ENCODE data around the gene CIB4.

The CIB4 gene

GRCh38 chr2:26542676-26543505, 98.3 kb downstream of the CIB4 start:
- H3K36me3 ChIP-seq (ENCODE audit: control insufficient read depth in 2 of 2, insufficient read depth in 2 of 2, low read length in 2 of 2): no peaks in the 10 kb centered on the region
- no peaks in the 10 kb centered on the region for H3K9me3 ChIP-seq (ENCODE audit: control insufficient read depth in 2 of 2, low read length in 2 of 2)
- H3K27me3 ChIP-seq (ENCODE audit: control insufficient read depth in 1 of 2, insufficient read depth in 2 of 2, low read length in 2 of 2): peaks cover 0 to 6% of the 10 kb centered on the region in 2 donors
- no peak overlapping the region for H3K4me3 ChIP-seq (ENCODE audit: low read length in 2 of 2)
- H3K27ac ChIP-seq (ENCODE audit: low read length): no peak overlapping the region
- H3K9ac ChIP-seq (ENCODE audit: low read length in 2 of 2): no peak overlapping the region
- H3K4me1 ChIP-seq (ENCODE audit: control insufficient read depth, insufficient read depth, low read length): no peaks in the 10 kb centered on the region

GRCh38 chr2:26542194-26542455, 99.0 kb downstream of the CIB4 start:
- Histone ChIP-seq H3K4me1 (ENCODE audit: control insufficient read depth, insufficient read depth, low read length) (no peaks in the 10 kb centered on the region), H3K9me3 (ENCODE audit: control insufficient read depth in 2 of 2, low read length in 2 of 2) (no peaks in the 10 kb centered on the region), H3K36me3 (ENCODE audit: control insufficient read depth in 2 of 2, insufficient read depth in 2 of 2, low read length in 2 of 2) (no peaks in the 10 kb centered on the region), H3K27me3 (ENCODE audit: control insufficient read depth in 1 of 2, insufficient read depth in 2 of 2, low read length in 2 of 2) (peaks cover 0 to 6% of the 10 kb centered on the region in 2 donors), H3K27ac (ENCODE audit: low read length) (no peak overlapping the region), H3K9ac (ENCODE audit: low read length in 2 of 2) (no peak overlapping the region), H3K4me3 (ENCODE audit: low read length in 2 of 2) (no peak overlapping the region)

GRCh38 chr2:26541401-26542193, 99.6 kb downstream of the CIB4 start:
- Histone ChIP-seq H3K9ac (ENCODE audit: low read length in 2 of 2) (no peak overlapping the region), H3K4me3 (ENCODE audit: low read length in 2 of 2) (no peak overlapping the region), H3K9me3 (ENCODE audit: control insufficient read depth in 2 of 2, low read length in 2 of 2) (no peaks in the 10 kb centered on the region), H3K36me3 (ENCODE audit: control insufficient read depth in 2 of 2, insufficient read depth in 2 of 2, low read length in 2 of 2) (no peaks in the 10 kb centered on the region), H3K4me1 (ENCODE audit: control insufficient read depth, insufficient read depth, low read length) (no peaks in the 10 kb centered on the region), H3K27ac (ENCODE audit: low read length) (no peak overlapping the region), H3K27me3 (ENCODE audit: control insufficient read depth in 1 of 2, insufficient read depth in 2 of 2, low read length in 2 of 2) (peaks cover 0 to 6% of the 10 kb centered on the region in 2 donors)

GRCh38 chr2:26540961-26541360, 100.2 kb downstream of the CIB4 start:
- no peaks in the 10 kb centered on the region for H3K9me3 ChIP-seq (ENCODE audit: control insufficient read depth in 2 of 2, low read length in 2 of 2)
- no peak overlapping the region for H3K9ac ChIP-seq (ENCODE audit: low read length in 2 of 2)
- no peaks in the 10 kb centered on the region for H3K36me3 ChIP-seq (ENCODE audit: control insufficient read depth in 2 of 2, insufficient read depth in 2 of 2, low read length in 2 of 2)
- no peak overlapping the region for H3K4me3 ChIP-seq (ENCODE audit: low read length in 2 of 2)
- no peaks in the 10 kb centered on the region for H3K4me1 ChIP-seq (ENCODE audit: control insufficient read depth, insufficient read depth, low read length)
- peaks cover 0 to 6% of the 10 kb centered on the region in 2 donors for H3K27me3 ChIP-seq (ENCODE audit: control insufficient read depth in 1 of 2, insufficient read depth in 2 of 2, low read length in 2 of 2)
- no peak overlapping the region for H3K27ac ChIP-seq (ENCODE audit: low read length)

- Histone ChIP-seq H3K27me3 (ENCODE audit: control insufficient read depth in 1 of 2, insufficient read depth in 2 of 2, low read length in 2 of 2) (peaks cover 2 to 6% of the 10 kb centered on the region in 2 donors), H3K9me3 (ENCODE audit: control insufficient read depth in 2 of 2, low read length in 2 of 2) (no peaks in the 10 kb centered on the region), H3K27ac (ENCODE audit: low read length) (no peak overlapping the region), H3K36me3 (ENCODE audit: control insufficient read depth in 2 of 2, insufficient read depth in 2 of 2, low read length in 2 of 2) (no peaks in the 10 kb centered on the region), H3K4me3 (ENCODE audit: low read length in 2 of 2) (no peak overlapping the region), H3K4me1 (ENCODE audit: control insufficient read depth, insufficient read depth, low read length) (no peaks in the 10 kb centered on the region), H3K9ac (ENCODE audit: low read length in 2 of 2) (no peak overlapping the region)
Observed at GRCh38 chr2:26540306-26540705, 100.9 kb downstream of the CIB4 start.

- Histone ChIP-seq H3K36me3 (ENCODE audit: control insufficient read depth in 2 of 2, insufficient read depth in 2 of 2, low read length in 2 of 2) (no peaks in the 10 kb centered on the region), H3K9ac (ENCODE audit: low read length in 2 of 2) (no peak overlapping the region), H3K27ac (ENCODE audit: low read length) (no peak overlapping the region), H3K27me3 (ENCODE audit: control insufficient read depth in 1 of 2, insufficient read depth in 2 of 2, low read length in 2 of 2) (peaks cover 3 to 7% of the 10 kb centered on the region in 2 donors), H3K4me3 (ENCODE audit: low read length in 2 of 2) (no peak overlapping the region), H3K9me3 (ENCODE audit: control insufficient read depth in 2 of 2, low read length in 2 of 2) (no peaks in the 10 kb centered on the region), H3K4me1 (ENCODE audit: control insufficient read depth, insufficient read depth, low read length) (no peaks in the 10 kb centered on the region)
Observed at GRCh38 chr2:26537826-26538475, 103.2 kb downstream of the CIB4 start.

GRCh38 chr2:26537069-26537825, 103.9 kb downstream of the CIB4 start:
- H3K36me3 ChIP-seq (ENCODE audit: control insufficient read depth in 2 of 2, insufficient read depth in 2 of 2, low read length in 2 of 2): no peaks in the 10 kb centered on the region
- H3K9me3 ChIP-seq (ENCODE audit: control insufficient read depth in 2 of 2, low read length in 2 of 2): no peaks in the 10 kb centered on the region
- H3K4me1 ChIP-seq (ENCODE audit: control insufficient read depth, insufficient read depth, low read length): no peaks in the 10 kb centered on the region
- peaks cover under 1 to 7% of the 10 kb centered on the region in 2 donors for H3K27me3 ChIP-seq (ENCODE audit: control insufficient read depth in 1 of 2, insufficient read depth in 2 of 2, low read length in 2 of 2)
- no peak overlapping the region for H3K9ac ChIP-seq (ENCODE audit: low read length in 2 of 2)
- H3K4me3 ChIP-seq (ENCODE audit: low read length in 2 of 2): no peak overlapping the region
- H3K27ac ChIP-seq (ENCODE audit: low read length): no peak overlapping the region

GRCh38 chr2:26536371-26537068, 104.6 kb downstream of the CIB4 start:
- no peaks in the 10 kb centered on the region for H3K9me3 ChIP-seq (ENCODE audit: control insufficient read depth in 2 of 2, low read length in 2 of 2)
- H3K36me3 ChIP-seq (ENCODE audit: control insufficient read depth in 2 of 2, insufficient read depth in 2 of 2, low read length in 2 of 2): no peaks in the 10 kb centered on the region
- H3K4me3 ChIP-seq (ENCODE audit: low read length in 2 of 2): no peak overlapping the region
- H3K27me3 ChIP-seq (ENCODE audit: control insufficient read depth in 1 of 2, insufficient read depth in 2 of 2, low read length in 2 of 2): peaks cover 0 to 7% of the 10 kb centered on the region in 2 donors
- H3K4me1 ChIP-seq (ENCODE audit: control insufficient read depth, insufficient read depth, low read length): no peaks in the 10 kb centered on the region
- no peak overlapping the region for H3K9ac ChIP-seq (ENCODE audit: low read length in 2 of 2)
- H3K27ac ChIP-seq (ENCODE audit: low read length): no peak overlapping the region

GRCh38 chr2:26535663-26536275, 105.4 kb downstream of the CIB4 start:
- H3K36me3 ChIP-seq (ENCODE audit: control insufficient read depth in 2 of 2, insufficient read depth in 2 of 2, low read length in 2 of 2): no peaks in the 10 kb centered on the region
- H3K27ac ChIP-seq (ENCODE audit: low read length): no peak overlapping the region
- H3K27me3 ChIP-seq (ENCODE audit: control insufficient read depth in 1 of 2, insufficient read depth in 2 of 2, low read length in 2 of 2): peaks cover 0 to 9% of the 10 kb centered on the region in 2 donors
- H3K4me1 ChIP-seq (ENCODE audit: control insufficient read depth, insufficient read depth, low read length): no peaks in the 10 kb centered on the region
- no peak overlapping the region for H3K9ac ChIP-seq (ENCODE audit: low read length in 2 of 2)
- no peaks in the 10 kb centered on the region for H3K9me3 ChIP-seq (ENCODE audit: control insufficient read depth in 2 of 2, low read length in 2 of 2)
- H3K4me3 ChIP-seq (ENCODE audit: low read length in 2 of 2): no peak overlapping the region
